ENCODE results near the gene ZBTB16. TPM values are rescaled to one million over a fixed set of nuclear protein-coding genes. Genes with fewer than 3 reads are reported as not detected.
A peak's percentile ranks its signal among the peaks of the same experiment; 100 is the strongest.

The ZBTB16 gene
- total RNA-seq, 1 experiment from 2014 or later: 70.4 TPM

GRCh38 chr11:114298710-114299109, 239.2 kb downstream of the ZBTB16 start:
- peak overlapping the region; percentile 78 for H3K4me3 Mint-ChIP-seq (ENCODE audit: unreplicated experiment)
- CTCF ChIA-PET: interaction anchor here (2.0 to 2.6 kb wide), 2 partner anchors 9 to 18 kb away, joined by 9 to 19 read pairs; no protein-coding TSS in a partner anchor
- H3K36me3 Mint-ChIP-seq (ENCODE audit: insufficient read depth, unreplicated experiment): peaks cover 81% of the 10 kb centered on the region
- H3K4me1 Mint-ChIP-seq (ENCODE audit: insufficient read depth, unreplicated experiment): peaks cover 26% of the 10 kb centered on the region
- DNase-seq (ENCODE audit: unreplicated experiment): peak; percentile 62
- peak overlapping the region; percentile 98 for H3K27ac Mint-ChIP-seq (ENCODE audit: low read depth, unreplicated experiment)
- H3K27me3 Mint-ChIP-seq (ENCODE audit: insufficient read depth, unreplicated experiment): no peaks in the 10 kb centered on the region
- intact Hi-C loops (cut with micrococcal nuclease): loop anchor here (5.0 to 10.0 kb wide), 2 partner anchors 104 to 926 kb away; partner anchors contain the start of genes C11orf71 and RBM7
- POLR2A ChIA-PET: interaction anchor here (0.7 to 5.2 kb wide), 22 partner anchors 10 to 265 kb away, joined by 3 to 83 read pairs (median 4); partner anchors contain the start of genes C11orf71, RBM7 and ZBTB16
- peaks cover 15% of the 10 kb centered on the region for H3K9me3 Mint-ChIP-seq (ENCODE audit: unreplicated experiment)
- no TSS peak for BruUV-seq (replicated peaks)
- TF ChIP-seq, protein P1, sequence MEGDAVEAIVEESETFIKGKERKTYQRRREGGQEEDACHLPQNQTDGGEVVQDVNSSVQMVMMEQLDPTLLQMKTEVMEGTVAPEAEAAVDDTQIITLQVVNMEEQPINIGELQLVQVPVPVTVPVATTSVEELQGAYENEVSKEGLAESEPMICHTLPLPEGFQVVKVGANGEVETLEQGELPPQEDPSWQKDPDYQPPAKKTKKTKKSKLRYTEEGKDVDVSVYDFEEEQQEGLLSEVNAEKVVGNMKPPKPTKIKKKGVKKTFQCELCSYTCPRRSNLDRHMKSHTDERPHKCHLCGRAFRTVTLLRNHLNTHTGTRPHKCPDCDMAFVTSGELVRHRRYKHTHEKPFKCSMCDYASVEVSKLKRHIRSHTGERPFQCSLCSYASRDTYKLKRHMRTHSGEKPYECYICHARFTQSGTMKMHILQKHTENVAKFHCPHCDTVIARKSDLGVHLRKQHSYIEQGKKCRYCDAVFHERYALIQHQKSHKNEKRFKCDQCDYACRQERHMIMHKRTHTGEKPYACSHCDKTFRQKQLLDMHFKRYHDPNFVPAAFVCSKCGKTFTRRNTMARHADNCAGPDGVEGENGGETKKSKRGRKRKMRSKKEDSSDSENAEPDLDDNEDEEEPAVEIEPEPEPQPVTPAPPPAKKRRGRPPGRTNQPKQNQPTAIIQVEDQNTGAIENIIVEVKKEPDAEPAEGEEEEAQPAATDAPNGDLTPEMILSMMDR (IDR thresholded peaks at IDR 0.05; ENCODE audit: unreplicated experiment): no peak

Other genes with a start within 250 kb of the ZBTB16 start
- 15.8 and 17.2 TPM in 2 replicates for gene USP28, start 184.1 kb upstream of the ZBTB16 start, total RNA-seq (2022)
- gene HTR3B, start 154.9 kb upstream of the ZBTB16 start, total RNA-seq (2022): not detected in 2 replicates
- not detected in 2 replicates for gene HTR3A, start 84.6 kb upstream of the ZBTB16 start, total RNA-seq (2022)
- 429 and 638 TPM in 2 replicates for gene NNMT, start 236.7 kb downstream of the ZBTB16 start, total RNA-seq (2022)